Skeletal muscle cell (primary cell): Measurements from ENCODE around the gene MGST3.
"Not testable (repeated sequence)": the region's sequence is repeated elsewhere in the genome, so short reads cannot be mapped to it uniquely, and the experiment has no call there.

Source experiments
- DNase-seq: peaks from one replicate; pipeline ENCODE4 v3.0.0-alpha.2; 2010; ENCODE audit warnings: low read depth
- H3K4me3 ChIP-seq: 2 replicates; pipeline ENCODE4 v1.5.1; 2011; ENCODE audit warnings: low read depth, mild to moderate bottlenecking, control low read depth, low read length, moderate library complexity

Gene MGST3

DNA sequence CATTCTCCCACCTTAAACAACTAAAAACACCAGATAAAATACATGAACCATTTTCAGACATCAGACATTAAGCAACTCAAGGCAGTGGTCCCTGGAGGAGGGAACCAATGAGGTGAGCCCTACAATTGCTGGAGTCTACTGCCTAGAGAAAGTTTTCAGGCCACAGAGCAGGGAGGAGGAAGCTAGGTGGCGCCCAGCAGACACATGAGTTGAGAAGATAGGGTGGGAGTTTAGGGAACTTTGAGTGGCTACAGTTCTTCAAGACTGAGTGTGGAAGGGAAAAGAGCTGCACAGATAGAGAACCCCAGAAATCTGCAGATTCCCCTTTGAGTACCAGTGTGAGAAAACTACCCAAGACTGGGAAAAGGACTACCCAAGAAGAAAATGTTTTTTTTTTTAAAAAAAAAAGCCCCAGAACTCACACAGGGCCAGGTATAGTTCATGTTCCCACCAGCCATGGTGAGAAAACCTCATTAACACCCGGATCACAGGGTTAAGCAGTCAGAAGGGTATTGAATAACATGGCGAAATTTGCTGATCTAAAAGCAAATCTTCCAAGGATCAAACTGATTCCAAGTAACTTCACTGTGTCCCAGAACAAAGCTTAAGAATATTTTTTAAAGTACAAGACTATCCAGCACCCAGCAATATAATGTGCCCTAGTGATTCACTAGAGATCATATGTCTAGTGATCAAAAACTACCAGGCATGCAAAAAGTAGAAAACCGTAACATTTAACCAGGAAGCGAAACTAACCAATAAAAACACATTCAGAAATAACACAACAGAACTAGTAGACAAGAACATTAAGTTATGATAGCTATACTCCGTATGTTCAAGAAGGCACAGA is 55.3 kb downstream of the MGST3 start:
- DNase-seq: no peak
- H3K4me3 ChIP-seq: no peak overlapping the region

DNA sequence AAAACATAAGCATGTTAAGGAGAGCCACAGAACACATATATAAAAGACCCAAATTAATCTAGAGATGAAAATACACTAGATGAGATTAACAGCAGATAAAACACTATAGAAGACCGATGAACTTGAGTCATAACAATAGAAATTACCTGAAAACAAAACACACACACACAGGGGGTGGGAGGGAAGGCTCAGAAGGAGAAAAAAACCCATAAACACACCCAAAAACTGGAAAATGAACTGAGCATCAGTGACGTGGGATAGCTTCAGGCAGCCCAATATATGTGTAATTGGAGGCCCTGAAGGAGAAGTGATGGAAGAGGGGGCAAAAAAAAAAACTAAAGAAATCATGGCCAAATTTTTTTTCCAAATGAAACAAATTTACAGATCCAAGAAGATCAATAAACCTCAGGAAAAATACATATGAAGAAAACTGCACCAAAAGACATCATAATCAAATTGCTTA is 56.0 kb downstream of the MGST3 start:
- no peak for DNase-seq

DNA sequence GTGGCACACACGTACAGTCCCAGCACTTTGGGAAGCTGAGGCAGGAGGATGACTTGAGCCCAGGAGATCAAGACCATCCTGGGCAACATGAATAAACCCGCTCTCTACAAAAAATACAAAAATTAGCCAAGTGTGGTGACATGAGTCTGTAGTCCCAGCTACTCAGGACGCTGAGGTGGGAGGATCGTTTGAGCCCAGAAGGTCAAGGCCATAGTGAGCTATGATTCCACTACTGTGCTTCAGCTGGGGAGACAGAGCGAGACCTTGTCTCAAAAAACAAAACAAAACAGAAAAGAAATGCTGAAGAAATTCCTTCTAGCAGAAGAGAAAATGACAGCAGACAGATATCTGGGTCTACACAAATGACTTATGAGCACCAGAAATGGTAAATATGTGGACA is 57.0 kb downstream of the MGST3 start:
- no peak for DNase-seq
- H3K4me3 ChIP-seq: no peak overlapping the region

More for the DNA sequence above, 56.0 kb downstream of the MGST3 start:
- no peak overlapping the region for H3K4me3 ChIP-seq

DNA sequence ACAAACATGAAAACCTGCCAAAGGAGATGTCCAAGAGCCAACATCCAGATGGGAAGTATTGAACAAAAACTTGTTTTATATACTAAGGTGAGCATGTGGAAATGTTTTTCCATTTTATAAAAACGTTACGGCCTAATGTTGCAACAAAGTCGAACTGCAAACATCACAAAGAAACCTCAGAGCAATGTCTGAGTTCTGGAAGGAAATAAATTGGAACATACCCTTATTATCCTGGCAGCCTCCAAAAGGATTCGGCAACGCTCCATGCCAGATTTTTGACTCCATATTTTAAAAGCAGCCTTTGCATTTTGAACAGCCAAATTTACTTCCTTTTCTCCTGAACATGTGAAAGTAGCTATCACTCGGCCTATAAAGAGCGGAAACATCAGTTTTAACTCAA is 64.0 kb downstream of the MGST3 start:
- DNase-seq: no peak
- no peak overlapping the region for H3K4me3 ChIP-seq

DNA sequence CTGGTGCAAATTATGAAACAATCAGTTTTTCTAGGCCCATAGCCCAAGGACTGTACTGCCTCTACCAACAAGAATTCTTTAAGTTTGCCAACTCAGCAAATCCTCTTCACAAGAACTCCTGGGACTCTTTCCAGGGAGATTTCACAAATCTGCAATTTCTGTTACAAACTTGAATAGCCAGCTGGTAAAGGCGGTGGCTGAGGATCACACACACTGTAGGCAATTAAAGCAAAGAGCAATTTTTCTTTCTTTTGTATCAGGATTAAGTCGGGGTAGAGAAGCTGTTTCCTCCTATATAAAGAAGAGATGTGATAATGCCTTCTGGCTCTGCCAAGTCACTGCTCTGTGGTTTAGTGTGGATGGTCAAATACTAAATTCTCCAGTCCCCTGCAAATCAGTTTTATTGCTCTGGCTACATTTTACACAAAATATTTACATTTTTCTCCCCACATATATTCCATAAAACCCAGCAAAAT is 65.6 kb downstream of the MGST3 start:
- peak; percentile 85 for DNase-seq
- peak overlapping the region; percentile 87 for H3K4me3 ChIP-seq

DNA sequence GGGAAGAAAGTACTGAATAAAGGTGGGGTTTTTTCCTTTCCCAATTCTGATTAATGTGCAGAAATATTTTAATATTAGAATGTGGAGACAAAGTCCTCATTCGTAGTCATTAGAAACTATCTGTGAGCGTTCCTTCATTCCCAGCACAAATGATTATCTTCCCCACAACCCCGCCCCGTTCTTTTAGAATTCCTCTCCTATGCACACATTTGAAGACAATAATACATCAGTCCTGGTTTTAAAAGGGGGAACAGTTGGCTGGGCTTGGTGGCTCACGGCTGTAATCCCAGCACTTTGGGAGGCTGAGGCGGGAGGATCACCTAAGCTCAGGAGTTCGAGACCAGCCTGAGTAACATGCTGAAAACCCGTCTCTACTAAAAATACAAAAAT is 66.5 kb downstream of the MGST3 start:
- no peak for DNase-seq
- H3K4me3 ChIP-seq: peak overlapping the region; percentile 87

DNA sequence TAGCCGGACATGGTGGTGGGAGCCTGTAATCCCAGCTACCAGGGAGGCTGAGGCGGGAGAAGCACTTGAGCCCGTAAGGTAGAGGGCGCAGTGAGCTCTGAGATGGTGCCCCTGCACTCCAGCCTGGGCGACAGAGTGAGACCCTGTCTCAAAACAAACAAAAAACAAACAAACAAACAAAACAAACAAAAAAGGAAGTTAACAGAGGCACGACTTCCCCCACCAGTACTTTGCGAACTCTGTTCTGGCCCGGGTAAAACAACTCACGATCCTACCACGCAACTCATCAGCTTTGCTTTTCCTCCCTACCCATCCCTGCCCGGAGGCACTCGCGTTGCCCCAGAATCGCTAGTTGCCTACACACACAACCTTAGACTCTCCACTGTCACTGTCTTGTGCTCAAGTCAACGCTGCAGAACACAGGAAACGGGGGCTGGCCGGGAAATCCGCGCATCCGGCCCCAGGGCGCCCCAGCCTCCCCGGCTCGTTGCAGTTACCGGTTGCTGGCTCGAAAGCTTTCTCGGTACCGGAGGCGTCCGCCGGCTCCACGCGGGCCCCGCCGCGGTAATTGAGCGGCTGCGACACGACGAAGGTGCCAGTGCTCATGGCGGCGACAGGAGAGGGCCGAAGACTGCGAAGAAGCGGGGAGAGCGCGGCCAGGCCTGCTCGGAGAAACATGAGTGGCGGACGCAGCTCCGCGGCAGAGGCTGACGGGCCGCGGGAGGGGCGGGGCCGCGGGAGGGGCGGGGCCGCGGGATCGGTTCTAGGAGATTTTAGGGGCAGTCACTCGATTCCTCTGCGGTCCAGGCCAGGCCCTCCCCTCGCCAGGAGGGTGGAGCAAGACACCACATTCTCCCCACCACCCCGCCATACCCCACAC is 67.1 kb downstream of the MGST3 start, which contains the start of gene ALDH9A1:
Gene ALDH9A1 (minus strand): TSS at position 682 of the 880 bp plus-strand sequence. CDS start 4 bp downstream, at position 678.
- DNase-seq: peak; percentile 54
- peak within 1 kb of the TSS; percentile 87 for H3K4me3 ChIP-seq

DNA sequence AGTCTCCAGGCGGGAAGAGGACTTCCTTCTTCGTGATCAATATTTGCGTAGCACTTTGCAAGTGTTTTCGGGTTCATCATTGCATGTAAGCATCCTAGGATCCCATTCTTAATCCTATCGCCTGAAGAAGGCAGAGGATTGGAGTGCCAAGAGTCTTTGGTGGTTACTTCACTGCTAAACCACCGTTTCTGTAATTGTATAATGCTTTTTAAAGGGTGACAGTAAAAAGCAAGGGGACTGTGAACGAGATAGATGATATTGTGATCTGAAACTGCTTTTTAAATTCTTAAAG is 67.7 kb downstream of the MGST3 start:
- peak overlapping the region; percentile 87 for H3K4me3 ChIP-seq
- DNase-seq: no peak

DNA sequence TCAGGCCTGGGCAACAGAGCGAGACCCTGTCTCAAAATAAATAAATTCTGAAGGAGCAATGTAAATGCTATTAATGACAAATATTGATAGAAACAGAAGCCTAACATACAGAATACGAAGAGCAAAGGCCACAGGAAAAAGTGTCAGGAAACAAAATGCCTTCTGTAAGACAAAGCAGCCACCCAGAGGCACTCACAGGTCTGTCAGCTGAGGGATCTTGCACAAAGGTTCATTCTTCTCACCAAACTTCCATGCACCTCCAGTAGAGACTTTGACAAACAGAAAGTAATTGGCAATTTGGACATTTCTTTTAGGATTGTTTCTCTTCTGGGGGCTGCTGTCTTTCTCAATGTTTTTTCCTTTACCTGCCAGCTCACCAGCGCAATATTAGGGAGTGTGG is 68.5 kb downstream of the MGST3 start:
- DNase-seq: no peak
- no peak overlapping the region for H3K4me3 ChIP-seq

DNA sequence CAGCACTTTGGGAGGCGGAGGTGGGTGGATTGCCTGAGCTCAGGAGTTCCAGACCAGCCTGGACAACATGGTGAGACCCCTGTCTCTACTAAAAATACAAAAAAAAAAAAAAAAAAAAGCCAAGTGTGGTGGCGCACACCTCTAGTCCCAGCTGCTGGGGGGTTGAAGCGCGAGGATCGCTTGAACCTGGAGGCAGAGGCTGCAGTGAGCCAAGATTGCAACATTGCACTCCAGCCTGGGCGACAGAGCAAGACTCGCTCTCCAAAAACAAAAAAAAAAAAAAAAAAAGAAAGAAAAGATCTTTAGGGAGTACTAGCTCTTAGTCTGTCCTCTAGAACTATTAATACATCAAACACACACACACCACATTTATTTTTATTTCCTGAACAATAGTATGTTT is 70.9 kb downstream of the MGST3 start:
- not testable (repeated sequence) for H3K4me3 ChIP-seq, DNase-seq

DNA sequence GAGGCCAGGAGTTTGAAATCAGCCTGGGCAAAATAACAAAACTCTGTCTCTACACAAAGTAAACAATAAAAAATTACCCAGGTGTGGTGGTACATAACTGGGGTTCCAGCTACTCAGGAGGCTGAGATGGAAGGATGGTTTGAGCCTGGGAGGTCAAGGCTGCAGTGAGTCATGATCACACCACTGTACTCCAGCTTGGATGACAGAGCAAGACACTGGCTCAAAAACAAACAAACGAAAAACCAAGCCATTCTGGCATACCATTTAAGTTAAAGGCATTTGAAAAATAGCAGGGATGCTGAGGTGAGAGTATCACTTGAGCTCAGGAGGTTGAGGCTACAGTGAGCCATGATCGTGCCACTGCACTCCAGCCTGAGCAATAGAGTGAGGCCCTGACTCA is 72.6 kb downstream of the MGST3 start:
- H3K4me3 ChIP-seq: no peak overlapping the region
- no peak for DNase-seq
